SU-DHL-6 (cell line): Measurements from ENCODE around the gene VPS37C.

ENCODE experiments used
- H2AFZ ChIP-seq: fragments of 200-600 bp; sonication (generic); 2 replicates; pipeline ENCODE4 v1.6.1; 2014; ENCODE audit warnings: low read depth, mild to moderate bottlenecking, moderate library complexity, mixed read lengths, antibody characterized with exemption, low read length; ENCODE audit not compliant: severe bottlenecking
- H3F3A ChIP-seq: fragments of 200-600 bp; shearing (Covaris generic); 2 replicates; pipeline ENCODE4 v1.6.0; 2016; ENCODE audit warnings: antibody characterized with exemption, mild to moderate bottlenecking; ENCODE audit not compliant: insufficient read depth
- H3K27ac ChIP-seq: fragments of 200-600 bp; sonication (generic); 2 replicates; pipeline ENCODE4 v1.5.1; 2016; ENCODE audit warnings: low read depth, mild to moderate bottlenecking, low read length, moderate library complexity, mixed read lengths
- H3K27me3 ChIP-seq: fragments of 200-600 bp; sonication (generic), shearing (Covaris generic); 2 replicates; pipeline ENCODE4 v1.6.0; 2014; ENCODE audit warnings: mild to moderate bottlenecking, low read length
- H3K36me3 ChIP-seq: fragments of 200-600 bp; sonication (generic); 2 replicates; pipeline ENCODE4 v1.6.1; 2014; ENCODE audit warnings: mild to moderate bottlenecking, low read length, mixed read lengths
- H3K4me2 ChIP-seq: fragments of 300-600, 200-600 bp; shearing (Covaris generic), sonication (generic); 2 replicates; pipeline ENCODE4 v1.6.0; 2014; ENCODE audit warnings: low read length, low read depth, mild to moderate bottlenecking; ENCODE audit not compliant: poor library complexity, severe bottlenecking
- H3K4me3 ChIP-seq: fragments of 200-600 bp; sonication (generic); 2 replicates; pipeline ENCODE4 v1.5.1; 2014; ENCODE audit warnings: antibody characterized with exemption, low read length, mild to moderate bottlenecking, mixed read lengths; ENCODE audit not compliant: insufficient read depth, poor library complexity, severe bottlenecking
- H3K79me2 ChIP-seq: fragments of 200-600 bp; sonication (generic); 2 replicates; pipeline ENCODE4 v1.6.1; 2014; ENCODE audit warnings: mild to moderate bottlenecking, low read length, moderate library complexity; ENCODE audit not compliant: insufficient read depth
- H3K9ac ChIP-seq: fragments of 200-600 bp; sonication (generic); 2 replicates; pipeline ENCODE4 v1.7.0; 2014; ENCODE audit warnings: mild to moderate bottlenecking, low read length
- H3K9me2 ChIP-seq: fragments of 200-600 bp; sonication (generic); replicated peaks from 2 replicates; pipeline ENCODE4 v1.6.1; 2014; ENCODE audit warnings: low read length; ENCODE audit not compliant: insufficient read depth
- H3K9me3 ChIP-seq: fragments of 200-600 bp; sonication (generic); 2 replicates; pipeline ENCODE4 v1.6.1; 2014; ENCODE audit warnings: low read length, mixed read lengths; ENCODE audit not compliant: insufficient read depth
- H4K20me1 ChIP-seq: fragments of 200-600 bp; sonication (generic); 2 replicates; pipeline ENCODE4 v1.6.1; 2014; ENCODE audit warnings: low read depth, mild to moderate bottlenecking, antibody characterized with exemption, low read length, moderate library complexity, mixed read lengths
- CTCF ChIP-seq: fragments of 200-600 bp; sonication (generic); IDR thresholded peaks from one replicate; pipeline ENCODE4 v1.5.1; 2017; ENCODE audit warnings: antibody characterized with exemption, mild to moderate bottlenecking, low read length, moderate library complexity; ENCODE audit not compliant: insufficient read depth, poor library complexity, severe bottlenecking
- EZH2phosphoT487 ChIP-seq: fragments of 200-600 bp; sonication (generic), shearing (Covaris generic); conservative IDR thresholded peaks from 2 replicates; pipeline ENCODE4 v1.6.1; 2018; ENCODE audit warnings: mild to moderate bottlenecking, antibody characterized with exemption, low read length, moderate library complexity, mixed read lengths

Gene VPS37C

GRCh38 chr11:61201476-61201875 lies 40.2 kb upstream of the VPS37C start:
- Histone ChIP-seq H3K9me2 (no peaks in the 10 kb centered on the region), H3K4me2 (no peak overlapping the region), H3K4me3 (no peak overlapping the region), H3K9ac (no peak overlapping the region), H3K9me3 (no peaks in the 10 kb centered on the region), H4K20me1 (no peaks in the 10 kb centered on the region), H2AFZ (no peak overlapping the region), H3F3A (no peaks in the 10 kb centered on the region), H3K27me3 (no peaks in the 10 kb centered on the region), H3K36me3 (no peaks in the 10 kb centered on the region), H3K79me2 (no peaks in the 10 kb centered on the region), H3K27ac (no peak overlapping the region)
- TF ChIP-seq CTCF, result no peak
- no peak for TF ChIP-seq EZH2phosphoT487

- Histone ChIP-seq H3K9me3 (no peaks in the 10 kb centered on the region), H2AFZ (no peak overlapping the region), H3K27me3 (no peaks in the 10 kb centered on the region), H3K9ac (no peak overlapping the region), H3F3A (no peaks in the 10 kb centered on the region), H3K36me3 (no peaks in the 10 kb centered on the region), H3K9me2 (no peaks in the 10 kb centered on the region), H3K4me2 (no peak overlapping the region), H3K79me2 (no peaks in the 10 kb centered on the region), H4K20me1 (no peaks in the 10 kb centered on the region), H3K27ac (no peak overlapping the region), H3K4me3 (no peak overlapping the region)
- TF ChIP-seq EZH2phosphoT487, result no peak
- TF ChIP-seq CTCF, result no peak
Measured at GRCh38 chr11:61198948-61199523, 37.8 kb upstream of the VPS37C start.

- Histone ChIP-seq H3K9me3 (no peaks in the 10 kb centered on the region), H2AFZ (no peak overlapping the region), H3K4me3 (no peak overlapping the region), H3K9ac (no peak overlapping the region), H3F3A (no peaks in the 10 kb centered on the region), H4K20me1 (no peaks in the 10 kb centered on the region), H3K36me3 (no peaks in the 10 kb centered on the region), H3K27me3 (no peaks in the 10 kb centered on the region), H3K9me2 (no peaks in the 10 kb centered on the region), H3K27ac (no peak overlapping the region), H3K4me2 (no peak overlapping the region), H3K79me2 (no peaks in the 10 kb centered on the region)
- TF ChIP-seq EZH2phosphoT487, result no peak
- no peak for TF ChIP-seq CTCF
Measured at GRCh38 chr11:61198361-61198760, 37.1 kb upstream of the VPS37C start.

- H3K4me2 ChIP-seq, result no peak overlapping the region
Measured at GRCh38 chr11:61195719-61196118, 34.5 kb upstream of the VPS37C start.

More at GRCh38 chr11:61195719-61196118, 34.5 kb upstream of the VPS37C start:
- TF ChIP-seq EZH2phosphoT487 (no peak), CTCF (no peak)
- Histone ChIP-seq H3K79me2 (no peaks in the 10 kb centered on the region), H4K20me1 (no peaks in the 10 kb centered on the region), H3K9me2 (no peaks in the 10 kb centered on the region), H3K9ac (no peak overlapping the region), H3K4me3 (no peak overlapping the region), H3K9me3 (no peaks in the 10 kb centered on the region), H3K27ac (no peak overlapping the region), H3K36me3 (no peaks in the 10 kb centered on the region), H3K27me3 (no peaks in the 10 kb centered on the region), H3F3A (no peaks in the 10 kb centered on the region), H2AFZ (no peak overlapping the region)
